Thoracic aorta (tissue), 2 donors: ENCODE results near the gene DTNB. TPM values are rescaled to one million over a fixed set of nuclear protein-coding genes. Genes with fewer than 3 reads are reported as not detected.

Source experiments
- ATAC-seq: fragments of 150-250 bp; one replicate; pipeline ENCODE4 v1.8.0; 2017; ENCODE audit warnings: low read depth; ENCODE audit not compliant: insufficient number of reproducible peaks, low FRiP score
- DNase-seq: peaks from one replicate; pipeline ENCODE4 v3.0.0-alpha.2; 2020; ENCODE audit warnings: low spot score
- H3K27ac ChIP-seq, 2 donors: fragments of 200-600 bp; sonication (generic); 1 replicate in 1 of 2; 2 replicates in 1 of 2; pipeline ENCODE4 v1.5.1; 2016; ENCODE audit warnings: mild to moderate bottlenecking in 2 of 2, moderate library complexity in 2 of 2
- H3K27me3 ChIP-seq: fragments of 200-600 bp; sonication (generic); replicated peaks from 2 replicates; pipeline ENCODE4 v1.6.0; 2016; ENCODE audit warnings: mild to moderate bottlenecking; ENCODE audit not compliant: insufficient read depth
- H3K36me3 ChIP-seq: fragments of 200-600 bp; sonication (generic); one replicate; pipeline ENCODE4 v1.5.1; 2016
- H3K4me1 ChIP-seq, 2 donors: fragments of 200-600 bp; sonication (generic); 1 replicate in 1 of 2; 2 replicates in 1 of 2; pipeline versions ENCODE4 v1.5.1 to v1.6.0; 2016; ENCODE audit warnings: low read depth in 2 of 2, mild to moderate bottlenecking in 1 of 2; ENCODE audit not compliant: control insufficient read depth in 1 of 2
- H3K4me3 ChIP-seq: fragments of 200-600 bp; sonication (generic); 2 replicates; pipeline ENCODE4 v1.5.1; 2016; ENCODE audit warnings: mild to moderate bottlenecking
- H3K9me3 ChIP-seq: fragments of 200-600 bp; sonication (generic); 2 replicates; pipeline ENCODE4 v1.5.1; 2016
- total RNA-seq, 2 donors: library from RNA; depleted of rRNA; stranded (reverse); fragments of >200 nt; gene quantifications; one replicate each; pipeline versions ENCODE4 v1.1.0 to v1.2.3, GENCODE V29; 2016
- TF ChIP-seq, protein P1 (sequence below): fragments of 200-600 bp; sonication (generic); IDR thresholded peaks from one replicate; pipeline ENCODE4 v1.5.1; 2019; ENCODE audit warnings: antibody characterized with exemption

DTNB gene
- total RNA-seq, 2 donors from 2014 or later, result 16.3 to 76.2 TPM

DNA sequence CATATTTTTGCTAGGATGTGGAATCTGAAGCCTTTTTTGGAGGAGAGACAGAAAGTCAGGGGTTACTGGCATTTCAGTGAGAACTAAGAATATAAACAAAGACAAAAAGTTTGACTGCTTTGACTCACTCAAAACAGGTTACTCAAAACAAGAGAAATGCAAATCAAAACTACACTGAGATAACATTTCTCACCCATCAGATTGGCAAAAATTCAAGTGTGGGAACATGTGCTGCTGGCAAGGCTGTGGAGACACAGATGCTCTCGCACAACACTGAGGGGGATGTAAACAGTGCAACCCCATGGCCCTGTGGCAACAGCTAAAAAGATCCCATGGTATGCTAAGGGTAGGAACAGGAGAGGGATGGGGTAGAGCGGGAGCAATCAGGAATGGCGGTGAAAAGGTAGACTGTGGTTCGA lies 86.6 kb downstream of the DTNB start:
- Histone ChIP-seq H3K27me3 (no peaks in the 10 kb centered on the region), H3K27ac (no peak overlapping the region), H3K4me1 (no peaks in the 10 kb centered on the region), H3K36me3 (no peaks in the 10 kb centered on the region), H3K9me3 (no peaks in the 10 kb centered on the region), H3K4me3 (no peak overlapping the region)
- ATAC-seq (no peak), DNase-seq (no peak)
- TF ChIP-seq, protein P1, sequence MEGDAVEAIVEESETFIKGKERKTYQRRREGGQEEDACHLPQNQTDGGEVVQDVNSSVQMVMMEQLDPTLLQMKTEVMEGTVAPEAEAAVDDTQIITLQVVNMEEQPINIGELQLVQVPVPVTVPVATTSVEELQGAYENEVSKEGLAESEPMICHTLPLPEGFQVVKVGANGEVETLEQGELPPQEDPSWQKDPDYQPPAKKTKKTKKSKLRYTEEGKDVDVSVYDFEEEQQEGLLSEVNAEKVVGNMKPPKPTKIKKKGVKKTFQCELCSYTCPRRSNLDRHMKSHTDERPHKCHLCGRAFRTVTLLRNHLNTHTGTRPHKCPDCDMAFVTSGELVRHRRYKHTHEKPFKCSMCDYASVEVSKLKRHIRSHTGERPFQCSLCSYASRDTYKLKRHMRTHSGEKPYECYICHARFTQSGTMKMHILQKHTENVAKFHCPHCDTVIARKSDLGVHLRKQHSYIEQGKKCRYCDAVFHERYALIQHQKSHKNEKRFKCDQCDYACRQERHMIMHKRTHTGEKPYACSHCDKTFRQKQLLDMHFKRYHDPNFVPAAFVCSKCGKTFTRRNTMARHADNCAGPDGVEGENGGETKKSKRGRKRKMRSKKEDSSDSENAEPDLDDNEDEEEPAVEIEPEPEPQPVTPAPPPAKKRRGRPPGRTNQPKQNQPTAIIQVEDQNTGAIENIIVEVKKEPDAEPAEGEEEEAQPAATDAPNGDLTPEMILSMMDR, result no peak

DNA sequence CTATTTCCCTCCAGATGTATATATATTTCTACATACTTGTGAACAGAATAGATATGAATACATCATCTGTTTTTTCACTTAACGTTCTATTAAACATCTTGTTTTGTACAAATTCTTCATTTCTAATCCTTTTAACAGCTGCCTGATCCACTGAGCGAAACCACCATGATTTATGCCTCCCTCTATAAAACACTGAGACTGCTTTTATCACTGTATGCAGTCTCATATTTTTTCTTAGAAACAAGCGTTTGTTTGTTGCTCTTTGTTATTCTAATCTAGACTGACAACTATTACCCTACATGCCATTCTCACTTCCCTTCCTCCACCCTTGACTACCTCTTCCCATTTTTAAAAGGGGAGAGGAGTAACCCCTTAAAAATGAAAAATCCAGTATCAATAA lies 88.2 kb downstream of the DTNB start:
- Histone ChIP-seq H3K36me3 (no peaks in the 10 kb centered on the region), H3K4me1 (no peaks in the 10 kb centered on the region), H3K4me3 (no peak overlapping the region), H3K9me3 (no peaks in the 10 kb centered on the region), H3K27ac (no peak overlapping the region), H3K27me3 (no peaks in the 10 kb centered on the region)
- ATAC-seq (no peak), DNase-seq (no peak)
- TF ChIP-seq, protein P1, result no peak

DNA sequence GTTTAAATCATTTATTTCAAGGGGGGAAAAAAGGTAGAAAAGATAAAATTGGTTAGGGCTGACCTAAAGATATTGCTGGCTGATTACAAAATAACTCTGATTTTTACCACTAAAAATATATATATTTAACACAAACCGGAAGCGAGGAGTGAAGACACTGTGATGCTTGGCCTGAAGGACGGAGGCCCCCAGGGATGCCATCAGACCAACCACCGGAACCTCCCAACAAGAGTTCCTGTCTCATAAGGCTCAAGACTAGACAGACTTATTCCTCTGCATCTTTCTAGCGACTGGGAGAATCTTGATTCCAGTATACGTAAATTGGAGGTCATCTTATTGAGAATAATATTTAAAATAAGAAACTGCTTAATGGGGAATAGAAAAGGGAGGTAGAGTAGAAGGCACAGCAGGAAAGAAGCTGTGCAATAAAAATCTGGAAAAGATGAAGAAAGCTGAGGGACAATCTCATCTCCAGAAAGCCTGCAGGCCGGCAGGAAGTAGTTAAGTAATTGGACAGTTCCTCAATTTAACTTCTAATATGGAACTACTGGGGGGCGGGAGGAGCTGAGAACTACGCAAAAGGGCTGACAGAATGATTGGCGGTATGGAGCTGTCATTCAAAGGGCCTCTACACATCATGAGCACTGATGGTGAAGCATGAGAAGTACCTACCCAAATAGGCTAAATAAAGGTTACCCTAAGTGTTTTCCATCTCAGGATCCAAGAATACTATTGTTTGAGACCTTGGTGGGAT lies 91.1 kb downstream of the DTNB start:
- Histone ChIP-seq H3K27me3 (no peaks in the 10 kb centered on the region), H3K27ac (no peak overlapping the region), H3K4me1 (no peaks in the 10 kb centered on the region), H3K36me3 (no peaks in the 10 kb centered on the region), H3K9me3 (no peaks in the 10 kb centered on the region), H3K4me3 (no peak overlapping the region)
- TF ChIP-seq, protein P1, result no peak
- DNase-seq, result no peak
- no peak for ATAC-seq

DNA sequence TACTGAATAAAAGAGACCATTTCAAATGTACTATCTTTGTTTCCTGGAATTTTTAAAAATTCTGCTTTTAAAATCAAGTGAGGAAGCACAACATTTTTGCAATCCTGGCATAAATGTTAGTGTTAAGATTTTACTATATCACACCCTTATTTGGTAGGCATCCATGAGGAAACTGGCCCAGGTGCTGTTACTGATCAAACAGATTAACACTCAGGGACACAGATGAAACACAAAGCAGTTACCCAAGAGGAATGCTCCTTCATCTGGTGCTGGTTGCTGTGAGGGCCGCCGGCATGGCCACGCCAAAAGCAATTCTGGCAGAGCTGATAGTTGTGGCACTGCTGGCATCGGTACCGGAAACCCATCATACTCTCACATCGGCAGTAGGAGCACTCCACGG lies 96.8 kb downstream of the DTNB start:
- H3K9me3 ChIP-seq, result no peaks in the 10 kb centered on the region
- H3K4me3 ChIP-seq, result no peak overlapping the region
- ATAC-seq, result no peak
- H3K4me1 ChIP-seq, result no peaks in the 10 kb centered on the region
- H3K27ac ChIP-seq, result no peak overlapping the region
- H3K27me3 ChIP-seq, result no peaks in the 10 kb centered on the region
- no peak for DNase-seq
- TF ChIP-seq, protein P1, result no peak
- H3K36me3 ChIP-seq, result no peaks in the 10 kb centered on the region

DNA sequence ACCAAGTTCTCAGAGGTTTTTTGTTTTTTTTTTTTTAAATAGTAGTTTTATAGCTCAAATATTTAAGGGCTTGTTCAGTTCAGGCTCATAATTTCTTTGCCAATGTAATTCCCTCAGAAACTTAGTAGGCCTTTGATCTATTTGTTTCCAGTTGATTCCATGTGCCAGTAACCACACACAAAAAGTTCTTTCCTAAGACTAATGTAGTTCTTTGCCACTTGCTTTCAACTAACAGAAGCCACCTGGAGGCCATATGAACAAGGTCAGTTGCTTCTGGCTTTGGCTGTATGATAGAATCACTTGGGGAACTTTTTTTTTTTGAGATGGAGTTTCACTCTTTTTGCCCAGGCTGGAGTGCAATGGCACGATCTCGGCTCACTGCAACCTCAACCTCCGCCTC lies 100.7 kb downstream of the DTNB start:
- Histone ChIP-seq H3K9me3 (no peaks in the 10 kb centered on the region), H3K36me3 (no peaks in the 10 kb centered on the region), H3K4me1 (no peaks in the 10 kb centered on the region), H3K27ac (no peak overlapping the region), H3K4me3 (no peak overlapping the region), H3K27me3 (no peaks in the 10 kb centered on the region)
- DNase-seq (no peak), ATAC-seq (no peak)
- TF ChIP-seq, protein P1, result no peak
